GM12878 (cell line): Measurements from ENCODE around the gene RAB24. TPM values are rescaled to one million over a fixed set of nuclear protein-coding genes. Genes with fewer than 3 reads are reported as not detected.

Source experiments
- ATAC-seq: fragments of 200-7000 bp; cut with Tn5 transposase; 3 replicates; pipeline ENCODE4 v1.9.1; 2020; ENCODE audit warnings: mild to moderate bottlenecking, moderate library complexity
- BruUV-seq: library from RNA; stranded (reverse); fragments of 400-500 nt; replicated peaks from 2 replicates; lab custom pipeline; 2021; lab: Mats Ljungman, UMichigan
- CTCF ChIA-PET: fragments of 300-600 bp; sonication (Branson Sonifier 250); formaldehyde crosslinking; extraction: SDS; loops from one replicate; lab custom pipeline; 2021; ENCODE audit warnings: inconsistent platforms; lab: Yijun Ruan, JAX
- POLR2A ChIA-PET: fragments of 350-600 bp; formaldehyde crosslinking; extraction: SDS; loops from one replicate; lab custom pipeline; 2021; ENCODE audit warnings: inconsistent platforms; lab: Charles Lee
- RAD21 ChIA-PET: fragments of 300-600 bp; sonication (Branson Sonifier 250); formaldehyde crosslinking; loops from one replicate; lab custom pipeline; 2023; ENCODE audit warnings: antibody characterized with exemption; ENCODE audit not compliant: unreplicated experiment; lab: Charles Lee
- SMC1A ChIA-PET: fragments of 300-600 bp; sonication (Branson Sonifier 250); formaldehyde crosslinking; loops from one replicate; lab custom pipeline; 2023; ENCODE audit not compliant: unreplicated experiment, uncharacterized antibody; lab: Charles Lee
- DNase-seq: peaks from one replicate; pipeline ENCODE4 v3.0.0-alpha.2; 2011; ENCODE audit warnings: low read depth, low spot score
- FAIRE-seq: peaks from 3 replicates; lab custom pipeline; 2011; peaks lifted over from hg19 to GRCh38; lab: Jason Lieb, UNC
- H2AFZ ChIP-seq: 2 replicates; pipeline ENCODE4 v1.6.0; 2011; ENCODE audit warnings: low read depth, low read length, control low read depth; ENCODE audit not compliant: control insufficient read depth
- H3K27ac ChIP-seq: 2 replicates; pipeline ENCODE4 v1.5.1; 2011; ENCODE audit warnings: control low read depth; ENCODE audit not compliant: control insufficient read depth, insufficient read depth
- H3K27me3 ChIP-seq, 2 experiments: replicated peaks in 1 of 2; 2 replicates each; pipeline versions ENCODE4 v1.6.0 to v1.6.1; 2011; ENCODE audit warnings: low read length in 1 of 2; ENCODE audit not compliant: control insufficient read depth in 2 of 2, insufficient read depth in 2 of 2
- H3K36me3 ChIP-seq, 2 experiments: 2 replicates each; pipeline ENCODE4 v1.5.1; 2011; ENCODE audit warnings: low read length in 1 of 2; ENCODE audit not compliant: control insufficient read depth in 2 of 2, insufficient read depth in 2 of 2
- H3K4me1 ChIP-seq: 2 replicates; pipeline ENCODE4 v1.6.1; 2011; ENCODE audit warnings: mild to moderate bottlenecking, low read length, moderate library complexity, mixed read lengths; ENCODE audit not compliant: control insufficient read depth, insufficient read depth
- H3K4me2 ChIP-seq: 2 replicates; pipeline ENCODE4 v1.6.0; 2011; ENCODE audit warnings: control low read depth; ENCODE audit not compliant: control insufficient read depth, insufficient read depth
- H3K4me3 ChIP-seq: fragments of 200-600 bp; sonication (generic); 2 replicates; pipeline ENCODE4 v1.5.1; 2016
- H3K79me2 ChIP-seq: 2 replicates; pipeline ENCODE4 v1.6.0; 2011; ENCODE audit warnings: low read length; ENCODE audit not compliant: control insufficient read depth, insufficient read depth
- H3K9ac ChIP-seq: 2 replicates; pipeline ENCODE4 v1.8.0; 2011; ENCODE audit warnings: low read length, control low read depth, mixed read lengths; ENCODE audit not compliant: control insufficient read depth, insufficient read depth
- H3K9me3 ChIP-seq: replicated peaks from 3 replicates; pipeline ENCODE4 v1.5.1; 2011; ENCODE audit warnings: mild to moderate bottlenecking, low read length; ENCODE audit not compliant: control insufficient read depth, insufficient read depth
- H4K20me1 ChIP-seq: 2 replicates; pipeline ENCODE4 v1.6.0; 2011; ENCODE audit not compliant: control insufficient read depth, insufficient read depth
- ATF3 ChIP-seq: IDR thresholded peaks from 2 replicates; pipeline ENCODE4 v1.6.1; 2011; ENCODE audit warnings: low read depth, mild to moderate bottlenecking, low read length, moderate library complexity, borderline replicate concordance; ENCODE audit errors: extremely low read depth
- MEF2A ChIP-seq: IDR thresholded peaks from 2 replicates; pipeline ENCODE4 v1.6.1; 2011; ENCODE audit warnings: low read depth, mild to moderate bottlenecking, low read length, moderate library complexity; ENCODE audit not compliant: insufficient read depth
- MEF2B ChIP-seq: fragments of 450-650 bp; IDR thresholded peaks from 2 replicates; pipeline ENCODE4 v1.6.1; 2018; ENCODE audit warnings: mild to moderate bottlenecking, moderate library complexity; ENCODE audit not compliant: partially characterized antibody, poor library complexity, severe bottlenecking
- RUNX3 ChIP-seq: IDR thresholded peaks from 2 replicates; pipeline ENCODE4 v1.6.1; 2012; ENCODE audit warnings: low read length, inconsistent platforms
- WGBS: methylation state at CpG from one replicate; pipeline ENCODE4 v1.1.6; 2016; ENCODE audit warnings: low lambda C conversion rate; ENCODE audit not compliant: insufficient replicate concordance, insufficient coverage; ENCODE audit errors: missing lambda C conversion rate; 5-methylcytosine and 5-hydroxymethylcytosine counted together
- in situ Hi-C: fragments of 300-500 bp; cut with MboI; formaldehyde crosslinking; loops from 9 replicates; pipeline ENCODE4 v1.14.3; 2018; ENCODE audit warnings: mixed read lengths
- intact Hi-C: fragments of 100-400 bp; cut with micrococcal nuclease; formaldehyde crosslinking; loops from one replicate; pipeline ENCODE4 v1.14.2; 2022; ENCODE audit not compliant: unreplicated experiment
- polyA plus RNA-seq, 11 experiments: library from polyadenylated mRNA; depleted of rRNA in 4 of 11; unstranded in 6 of 11; stranded (reverse) in 5 of 11; fragments of >200 nt; fragmentation: Nextera tagmentation in 4 of 11; fragmentation: Illumina TruSeq in 1 of 11; extraction: Ambion mirVana in 4 of 11; extraction: Trizol in 1 of 11; gene quantifications; 1 replicate in 1 of 11; 2 replicates in 10 of 11; pipeline versions ENCODE4 v1.2.1 to v1.2.3, GENCODE V29; 2011 to 2016; ENCODE audit warnings: inconsistent platforms in 2 of 11, missing spikeins in 2 of 11, low read depth in 1 of 11
- total RNA-seq, 4 experiments: library from RNA; depleted of rRNA in 3 of 4; stranded (reverse); fragments of >200 nt in 3 of 4; fragmentation: Illumina TruSeq in 1 of 4; extraction: Trizol in 1 of 4; gene quantifications; 2 replicates each; pipeline versions ENCODE4 v1.2.1 to v1.2.3, GENCODE V29; 2013 to 2021
- TF ChIP-seq, protein P1 (sequence below): fragments of 150-350 bp; IDR thresholded peaks from 2 replicates; pipeline ENCODE4 v1.6.1; 2016; ENCODE audit warnings: low read depth, low read length

RAB24 gene
- total and polyA plus RNA-seq, 10 of the 15 experiments (the other 5 are each of a cell fraction or from before 2014, with no cell fraction given) = 8.0 to 44.4 (median 24.4) TPM

GRCh38 chr5:177319913-177320588 is 16.5 kb upstream of the RAB24 start:
- intact Hi-C loops (no loop called here), in situ Hi-C loops (loop anchor here (5.0 kb wide), 1 partner anchor 127 kb away; the partner anchor contains the start of gene PRR7)
- no peak overlapping the region for H2AFZ ChIP-seq
- ChIA-PET RAD21 (interaction anchor here (0.8 to 4.8 kb wide), 5 partner anchors 27 to 206 kb away, joined by 3 to 35 read pairs (median 10); no protein-coding TSS in a partner anchor), CTCF (interaction anchor here (0.8 to 5.8 kb wide), 11 partner anchors 11 to 206 kb away, joined by 3 to 88 read pairs (median 5); no protein-coding TSS in a partner anchor), SMC1A (interaction anchor here (1.0 to 3.7 kb wide), 8 partner anchors 8 to 181 kb away, joined by 3 to 23 read pairs (median 5); partner anchors contain the start of gene PFN3), POLR2A (interaction anchor here (1.2 to 2.4 kb wide), 2 partner anchors 39 to 59 kb away, joined by 4 to 5 read pairs; partner anchors contain the start of gene RGS14)
- H3K27ac ChIP-seq = no peak overlapping the region
- H3K79me2 ChIP-seq = no peaks in the 10 kb centered on the region
- no peak overlapping the region for H3K9ac ChIP-seq
- no peak overlapping the region for H3K4me2 ChIP-seq
- H3K27me3 ChIP-seq = no peaks in the 10 kb centered on the region
- H3K4me3 ChIP-seq = no peak overlapping the region
- H3K9me3 ChIP-seq = peaks cover 7% of the 10 kb centered on the region
- DNase-seq = no peak
- H3K4me1 ChIP-seq = peaks cover 10% of the 10 kb centered on the region
- FAIRE-seq = no peak
- WGBS = 87% methylated on average over 14 of the region's 14 CpGs
- ATAC-seq = peak; percentile 57
- no TSS peak for BruUV-seq
- TF ChIP-seq MEF2B = peak; percentile 33
- no peak for TF ChIP-seq ATF3
- TF ChIP-seq, protein P1, sequence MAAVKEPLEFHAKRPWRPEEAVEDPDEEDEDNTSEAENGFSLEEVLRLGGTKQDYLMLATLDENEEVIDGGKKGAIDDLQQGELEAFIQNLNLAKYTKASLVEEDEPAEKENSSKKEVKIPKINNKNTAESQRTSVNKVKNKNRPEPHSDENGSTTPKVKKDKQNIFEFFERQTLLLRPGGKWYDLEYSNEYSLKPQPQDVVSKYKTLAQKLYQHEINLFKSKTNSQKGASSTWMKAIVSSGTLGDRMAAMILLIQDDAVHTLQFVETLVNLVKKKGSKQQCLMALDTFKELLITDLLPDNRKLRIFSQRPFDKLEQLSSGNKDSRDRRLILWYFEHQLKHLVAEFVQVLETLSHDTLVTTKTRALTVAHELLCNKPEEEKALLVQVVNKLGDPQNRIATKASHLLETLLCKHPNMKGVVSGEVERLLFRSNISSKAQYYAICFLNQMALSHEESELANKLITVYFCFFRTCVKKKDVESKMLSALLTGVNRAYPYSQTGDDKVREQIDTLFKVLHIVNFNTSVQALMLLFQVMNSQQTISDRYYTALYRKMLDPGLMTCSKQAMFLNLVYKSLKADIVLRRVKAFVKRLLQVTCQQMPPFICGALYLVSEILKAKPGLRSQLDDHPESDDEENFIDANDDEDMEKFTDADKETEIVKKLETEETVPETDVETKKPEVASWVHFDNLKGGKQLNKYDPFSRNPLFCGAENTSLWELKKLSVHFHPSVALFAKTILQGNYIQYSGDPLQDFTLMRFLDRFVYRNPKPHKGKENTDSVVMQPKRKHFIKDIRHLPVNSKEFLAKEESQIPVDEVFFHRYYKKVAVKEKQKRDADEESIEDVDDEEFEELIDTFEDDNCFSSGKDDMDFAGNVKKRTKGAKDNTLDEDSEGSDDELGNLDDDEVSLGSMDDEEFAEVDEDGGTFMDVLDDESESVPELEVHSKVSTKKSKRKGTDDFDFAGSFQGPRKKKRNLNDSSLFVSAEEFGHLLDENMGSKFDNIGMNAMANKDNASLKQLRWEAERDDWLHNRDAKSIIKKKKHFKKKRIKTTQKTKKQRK = no peak
- peak; percentile 56; the same call in 1 of the 2 replicates for TF ChIP-seq RUNX3
- TF ChIP-seq MEF2A = no peak
- no peaks in the 10 kb centered on the region for H4K20me1 ChIP-seq
- peaks cover 0 to 3% of the 10 kb centered on the region in 2 experiments; a peak in 1 of 4 replicates for H3K36me3 ChIP-seq
